ENCODE data around the gene MYO1C. TPM values are rescaled to one million over a fixed set of nuclear protein-coding genes. Genes with fewer than 3 reads are reported as not detected.

Gene MYO1C
- total and polyA plus RNA-seq, 2 of the 8 experiments (the other 6 are each of a cell fraction or from before 2014, with no cell fraction given), result 40.1 to 78.6 TPM

DNA sequence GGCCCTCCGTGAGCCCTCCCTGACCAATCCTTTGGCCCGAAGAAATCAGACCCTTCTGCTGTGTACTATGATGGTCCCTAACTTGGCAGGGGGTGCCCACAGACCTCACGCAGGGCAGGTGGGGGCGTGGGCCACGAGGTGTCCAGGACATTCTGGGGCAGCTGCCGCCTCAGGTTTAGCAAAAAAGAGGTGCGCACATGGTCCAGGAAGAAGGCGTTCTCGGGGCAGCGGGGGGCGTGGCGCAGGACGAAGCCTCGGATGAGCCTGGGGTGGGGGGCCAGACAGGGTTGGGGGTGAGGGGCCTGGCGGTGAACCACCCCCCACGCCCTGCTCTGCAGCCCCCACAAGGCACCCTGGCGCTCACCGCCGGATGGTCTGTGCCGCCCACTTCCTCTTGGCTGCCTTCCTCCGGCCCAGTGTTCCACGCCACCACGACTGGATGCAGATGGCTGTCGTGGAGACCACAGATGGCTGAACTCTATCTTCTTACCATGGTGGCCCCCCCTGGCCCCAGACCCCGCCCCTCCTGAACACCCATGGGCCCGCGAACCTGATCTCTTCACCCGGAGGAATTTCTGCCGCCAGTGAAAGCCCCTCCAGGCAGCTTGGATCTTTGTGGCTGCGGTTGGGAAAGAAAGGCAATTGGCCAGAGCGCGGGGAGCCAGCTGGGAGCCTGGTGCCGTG lies 22.3 kb downstream of the MYO1C start:
- H2AFZ ChIP-seq (ENCODE audit: low read length), result no peak overlapping the region
- H2BK15ac ChIP-seq (ENCODE audit: low read length), result no peak overlapping the region
- H4K8ac ChIP-seq (ENCODE audit: extremely low read depth, insufficient read depth, low read length), result no peak overlapping the region
- no peak overlapping the region for H4K5ac ChIP-seq (ENCODE audit: insufficient read length, low read depth, low read length)
- H2BK120ac ChIP-seq (replicated peaks; ENCODE audit: low read depth, low read length), result no peak overlapping the region
- H3K27ac ChIP-seq (ENCODE audit: low read depth, low read length), result no peak overlapping the region
- H3K27me3 ChIP-seq (replicated peaks in 1 of 4; ENCODE audit: control insufficient read depth in 3 of 4, extremely low read depth in 1 of 4, insufficient read depth in 3 of 4, low read length in 3 of 4), result no peaks in the 10 kb centered on the region
- H3K23me2 ChIP-seq (ENCODE audit: low read depth, low read length), result no peaks in the 10 kb centered on the region
- no peak overlapping the region for H3K4me2 ChIP-seq (ENCODE audit: insufficient read depth in 1 of 2, low read depth in 2 of 2, low read length in 2 of 2)
- H3K79me2 ChIP-seq (ENCODE audit: control insufficient read depth in 1 of 2, insufficient read depth in 2 of 2, low read length in 2 of 2), result no peaks in the 10 kb centered on the region
- FAIRE-seq (no peak), DNase-seq (ENCODE audit: low read depth in 1 of 2, low spot score in 2 of 2) (no peak)
- CTCF ChIA-PET (ENCODE audit: partially characterized antibody), result interaction anchor here (0.9 to 1.2 kb wide), 2 partner anchors 105 kb away, joined by 3 to 5 read pairs; no protein-coding TSS in a partner anchor
- no peak overlapping the region for H2BK12ac ChIP-seq (ENCODE audit: low read depth, low read length)
- no peak overlapping the region for H3K23ac ChIP-seq (ENCODE audit: insufficient read length)
- no peak overlapping the region for H3K9ac ChIP-seq (replicated peaks in 1 of 4; ENCODE audit: extremely low read depth in 1 of 4, low read depth in 3 of 4, low read length in 3 of 4)
- H3K79me1 ChIP-seq (ENCODE audit: low read depth, low read length), result no peaks in the 10 kb centered on the region; the same call in 1 of the 2 replicates
- H3K4me1 ChIP-seq (replicated peaks in 1 of 4; ENCODE audit: control insufficient read depth in 3 of 4, insufficient read depth in 4 of 4, low read length in 3 of 4), result no peaks in the 10 kb centered on the region; a peak in 1 of 7 replicates
- H4K20me1 ChIP-seq (replicated peaks in 1 of 2; ENCODE audit: control insufficient read depth in 1 of 2, insufficient read depth in 2 of 2, low read length in 2 of 2), result peaks cover 3 to 5% of the 10 kb centered on the region in 2 experiments
- no peak overlapping the region for H3K18ac ChIP-seq (ENCODE audit: extremely low read depth, low read length)
- H2BK20ac ChIP-seq (ENCODE audit: low read length), result no peak overlapping the region
- H3K9me3 ChIP-seq (ENCODE audit: insufficient read depth in 2 of 2, low read depth in 1 of 2, low read length in 1 of 2), result no peaks in the 10 kb centered on the region; a peak in 1 of 4 replicates
- H3K56ac ChIP-seq (replicated peaks; ENCODE audit: insufficient read length, low read depth, low read length), result no peak overlapping the region
- no peak overlapping the region for H3K4me3 ChIP-seq (ENCODE audit: extremely low read depth in 1 of 4, insufficient read depth in 2 of 4, low read depth in 3 of 4, low read length in 4 of 4)
- H3K36me3 ChIP-seq (ENCODE audit: control insufficient read depth in 2 of 4, insufficient read depth in 4 of 4, low read length in 3 of 4), result peaks cover 6 to 37% (median 25%) of the 10 kb centered on the region in 4 experiments; a peak in 7 of 8 replicates
- H2AK5ac ChIP-seq (ENCODE audit: low read depth, low read length), result no peak overlapping the region
- H2BK5ac ChIP-seq (ENCODE audit: low read depth, low read length), result no peak overlapping the region
- H3K14ac ChIP-seq (ENCODE audit: insufficient read length), result no peak overlapping the region
- WGBS, 2 experiments (ENCODE audit: extremely low coverage in 1 of 2, insufficient coverage in 1 of 2, insufficient read length in 1 of 2, insufficient replicate concordance in 2 of 2, low coverage in 1 of 2, low lambda C conversion rate in 2 of 2, missing lambda C conversion rate in 1 of 2), result 91% methylated on average over 21 of the region's 33 CpGs; no CpG with 5 or more reads in 1 of the 2 experiments
- H4K91ac ChIP-seq (replicated peaks; ENCODE audit: insufficient read length, low read length), result no peak overlapping the region
- POLR2A ChIA-PET (ENCODE audit: partially characterized antibody), result interaction anchor here (0.6 to 1.8 kb wide), 5 partner anchors 10 to 79 kb away, joined by 3 to 6 read pairs (median 5); no protein-coding TSS in a partner anchor
- no peak overlapping the region for H3K4ac ChIP-seq (replicated peaks; ENCODE audit: insufficient read length, low read depth, low read length)
- TF ChIP-seq NRF1 (IDR thresholded peaks at IDR 0.05; ENCODE audit: low read depth, low read length), result no peak
- no peak for TF ChIP-seq BCL11A (IDR thresholded peaks at IDR 0.05; ENCODE audit: low read depth in 2 of 2, low read length in 2 of 2)
- TF ChIP-seq ASH2L (IDR thresholded peaks at IDR 0.05; ENCODE audit: low read length), result no peak
- no peak for TF ChIP-seq TCF12 (IDR thresholded peaks at IDR 0.05; ENCODE audit: low read depth, low read length)
- no peak for TF ChIP-seq CEBPB (IDR thresholded peaks at IDR 0.05; ENCODE audit: low read depth, low read length)
- TF ChIP-seq RAD21 (IDR thresholded peaks at IDR 0.05 in 1 of 2, conservative IDR thresholded peaks at IDR 0.05 in 1 of 2; ENCODE audit: low read depth in 2 of 2, low read length in 2 of 2), result no peak
- no peak for TF ChIP-seq KDM5A (IDR thresholded peaks at IDR 0.05; ENCODE audit: low read length)
- TF ChIP-seq SIX5 (IDR thresholded peaks at IDR 0.05; ENCODE audit: low read depth, low read length), result no peak
- TF ChIP-seq SP2 (IDR thresholded peaks at IDR 0.05; ENCODE audit: low read length), result no peak
- TF ChIP-seq KDM1A (IDR thresholded peaks at IDR 0.05; ENCODE audit: borderline replicate concordance, low read length), result no peak
- no peak for TF ChIP-seq RXRA (IDR thresholded peaks at IDR 0.05; ENCODE audit: insufficient read depth, low read depth, low read length)
- TF ChIP-seq SUZ12 (IDR thresholded peaks at IDR 0.05; ENCODE audit: low read length), result no peak
- no peak for TF ChIP-seq KDM4A (IDR thresholded peaks at IDR 0.05; ENCODE audit: low read depth, low read length, severe bottlenecking)
- TF ChIP-seq TAF1 (IDR thresholded peaks at IDR 0.05; ENCODE audit: low read depth, low read length), result no peak
